GM12801 (cell line): ENCODE results near the gene LGALS1.

Experiments
- CTCF ChIP-seq: IDR thresholded peaks from one replicate; pipeline ENCODE4 v1.5.1; 2011; ENCODE audit warnings: control low read depth; ENCODE audit not compliant: insufficient read length; ENCODE audit errors: extremely low read depth

Gene LGALS1

DNA sequence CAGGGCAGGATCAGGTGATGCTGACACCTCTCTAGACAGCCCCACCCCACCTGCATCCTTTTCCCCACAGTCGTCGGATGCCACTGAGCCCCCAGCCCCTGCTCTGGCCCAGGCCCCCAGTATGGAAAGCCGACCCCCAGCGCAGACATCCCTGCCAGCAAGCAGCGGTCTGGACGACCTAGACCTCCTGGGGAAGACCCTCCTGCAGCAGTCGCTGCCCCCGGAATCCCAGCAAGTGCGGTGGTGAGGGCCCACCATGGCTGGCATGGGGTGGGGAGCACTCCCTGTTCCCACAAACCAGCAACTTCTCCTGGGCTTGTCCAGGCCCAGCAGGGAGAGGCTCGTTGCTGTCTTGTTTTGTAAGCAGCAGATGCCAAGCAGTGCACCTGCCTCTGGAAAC is 45.5 kb upstream of the LGALS1 start:
- no peak for TF ChIP-seq CTCF

DNA sequence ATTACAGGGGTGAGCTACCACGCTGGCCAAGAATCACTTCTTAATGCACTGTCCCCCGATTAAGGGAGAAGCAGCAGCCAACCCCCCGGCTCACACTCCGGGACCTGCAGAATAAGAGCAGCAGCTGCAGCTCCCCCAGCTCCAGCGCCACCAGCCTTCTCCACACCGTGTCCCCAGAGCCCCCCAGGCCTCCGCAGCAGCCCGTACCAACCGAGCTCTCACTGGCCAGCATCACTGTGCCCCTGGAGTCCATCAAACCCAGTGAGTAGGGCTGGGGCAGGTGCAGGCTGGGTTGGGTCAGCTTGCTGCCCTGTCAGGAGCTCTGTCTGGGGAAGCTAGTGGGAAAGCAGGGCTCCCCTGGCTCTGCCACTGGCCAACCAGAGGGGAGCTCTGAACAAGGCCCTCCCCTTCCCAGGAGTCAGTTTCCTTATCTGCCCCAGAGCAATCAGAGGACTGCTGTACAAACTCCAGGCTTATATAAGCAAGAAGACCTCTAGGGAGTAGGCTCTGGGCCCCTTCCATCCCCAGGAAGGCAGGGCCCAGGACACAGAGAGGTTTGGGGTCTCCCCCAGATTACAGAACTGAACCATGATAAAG is 44.5 kb upstream of the LGALS1 start:
- no peak for TF ChIP-seq CTCF

- no peak for TF ChIP-seq CTCF
These were observed 43.8 kb upstream of the LGALS1 start for GRCh38 chr22:37631448-37632173.

DNA sequence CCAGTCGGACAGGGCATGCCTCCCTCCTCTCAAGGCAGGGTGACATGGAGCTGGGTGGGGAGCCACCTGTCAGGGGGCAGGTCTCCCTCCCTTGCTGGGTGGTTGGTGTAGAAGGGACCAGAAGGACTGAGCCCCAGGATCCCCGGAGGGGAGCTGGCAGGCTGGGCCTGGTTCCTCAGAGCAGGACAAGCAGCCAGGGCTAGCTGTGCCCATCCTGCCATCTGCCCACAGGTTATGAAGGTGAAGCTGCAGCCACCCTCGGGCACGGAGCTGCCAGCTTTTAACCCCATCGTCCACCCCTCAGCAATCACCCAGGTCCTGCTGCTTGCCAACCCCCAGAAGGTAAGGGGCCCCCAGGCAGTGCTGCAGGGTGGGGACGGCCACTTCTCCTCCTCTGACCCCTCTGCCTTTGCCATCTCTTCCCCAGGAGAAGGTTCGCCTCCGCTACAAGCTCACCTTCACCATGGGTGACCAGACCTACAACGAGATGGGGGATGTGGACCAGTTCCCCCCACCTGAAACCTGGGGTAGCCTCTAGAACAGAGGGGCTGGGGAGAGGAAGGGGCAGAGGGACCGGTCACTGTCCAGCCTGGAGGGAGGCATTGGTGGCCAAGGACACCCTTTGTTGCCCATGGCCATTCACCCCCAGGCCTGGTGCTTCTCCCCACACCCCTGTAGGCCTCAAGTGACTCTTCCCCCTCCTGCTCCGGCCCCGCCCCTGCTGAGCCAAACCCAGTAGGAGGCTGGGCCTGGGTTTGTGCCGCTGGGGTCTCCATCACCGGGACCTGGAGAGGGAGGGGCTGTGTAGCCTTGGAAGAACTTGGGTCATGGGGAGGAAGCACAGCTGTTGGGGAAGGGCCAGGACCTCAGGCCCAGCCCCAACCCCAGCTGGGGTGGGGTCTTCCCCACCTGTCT is 43.0 kb upstream of the LGALS1 start:
- no peak for TF ChIP-seq CTCF

DNA sequence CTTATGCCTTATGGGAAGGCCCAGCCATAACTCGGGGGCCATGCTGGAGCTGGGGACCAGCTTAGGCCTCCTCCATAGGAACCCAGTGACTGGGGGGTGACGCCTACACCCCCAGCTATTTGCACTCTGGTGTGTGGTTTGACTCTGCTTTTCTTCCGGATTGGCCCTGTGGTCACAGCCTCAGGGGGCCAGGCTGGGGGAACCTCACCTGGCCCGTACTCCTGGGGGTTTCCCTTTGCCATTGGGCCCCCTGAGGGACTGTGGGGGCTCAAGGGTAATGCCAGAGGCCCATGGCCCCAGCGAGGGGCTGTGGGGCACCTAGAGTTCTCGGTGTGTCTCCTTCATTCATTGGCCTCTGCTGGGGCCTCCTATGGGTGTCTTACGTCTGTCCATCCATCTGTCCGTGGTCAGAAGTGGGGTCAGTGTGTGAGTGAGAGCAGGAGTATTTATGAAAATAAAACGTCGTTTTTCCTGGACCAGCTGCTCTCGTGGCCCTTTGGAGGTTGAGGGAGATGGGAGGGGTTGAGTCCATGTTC is 42.3 kb upstream of the LGALS1 start:
- no peak for TF ChIP-seq CTCF

DNA sequence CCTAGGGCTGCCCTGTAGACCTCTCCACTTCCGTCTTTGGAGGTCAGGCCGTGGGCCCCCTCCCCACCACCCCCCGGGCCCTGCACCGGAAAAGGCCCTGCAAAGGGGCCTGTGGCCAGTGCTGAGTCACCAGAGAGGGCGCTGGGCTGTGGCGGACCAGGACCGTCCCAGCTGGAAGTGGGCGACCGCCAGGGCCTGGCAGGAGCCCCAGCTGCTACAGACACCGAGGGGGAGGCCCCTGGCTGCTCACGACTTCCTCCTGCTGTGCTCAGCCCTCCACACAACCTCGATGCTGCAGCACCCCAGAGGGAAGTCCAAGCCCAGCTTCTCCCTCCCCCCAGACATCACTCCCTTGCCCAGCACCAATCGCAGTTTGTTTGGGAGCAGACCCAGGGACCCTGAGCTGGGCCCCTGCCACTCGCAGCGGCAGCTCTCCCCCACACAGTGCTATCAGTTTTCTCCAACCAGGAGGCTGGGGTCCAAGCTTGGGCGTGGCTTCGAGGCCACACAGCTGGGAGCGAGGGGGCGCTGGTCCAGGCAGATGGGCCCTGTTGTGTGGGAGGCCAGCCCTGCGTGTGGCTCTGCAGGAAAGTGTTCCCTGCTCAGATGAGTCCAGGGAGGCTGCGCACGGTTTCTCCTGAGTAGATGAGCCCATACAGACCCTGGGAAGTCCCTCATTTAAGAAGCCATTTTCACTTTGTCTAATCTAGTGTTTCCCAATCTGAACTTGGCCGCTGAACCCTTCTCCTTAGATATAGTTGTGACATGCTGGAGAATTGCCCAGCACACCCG is 41.6 kb upstream of the LGALS1 start:
- no peak for TF ChIP-seq CTCF
